ENCODE results near the gene DENND1A.
"Not testable (repeated sequence)": the region's sequence is repeated elsewhere in the genome, so short reads cannot be mapped to it uniquely, and the experiment has no call there.

The DENND1A gene

GRCh38 chr9:123816817-123817472 is 113.0 kb downstream of the DENND1A start:
- no peak for DNase-seq (ENCODE audit: low read depth, low spot score)

GRCh38 chr9:123815856-123816255 is 114.1 kb downstream of the DENND1A start:
- not testable (repeated sequence) for DNase-seq (ENCODE audit: low read depth, low spot score)

- DNase-seq (ENCODE audit: low read depth, low spot score) = no peak
Observed at GRCh38 chr9:123814496-123814895, 115.4 kb downstream of the DENND1A start.

GRCh38 chr9:123812984-123813383 is 116.9 kb downstream of the DENND1A start:
- no peak for DNase-seq (ENCODE audit: low read depth, low spot score)

- DNase-seq (ENCODE audit: low read depth, low spot score) = no peak
Observed at GRCh38 chr9:123807251-123807650, 122.7 kb downstream of the DENND1A start.

GRCh38 chr9:123806829-123807228 is 123.1 kb downstream of the DENND1A start:
- DNase-seq (ENCODE audit: low read depth, low spot score) = no peak

GRCh38 chr9:123798195-123798594 is 131.7 kb downstream of the DENND1A start:
- DNase-seq (ENCODE audit: low read depth, low spot score) = no peak

GRCh38 chr9:123796618-123797484 is 133.1 kb downstream of the DENND1A start:
- no peak for DNase-seq (ENCODE audit: low read depth, low spot score)

- no peak for DNase-seq (ENCODE audit: low read depth, low spot score)
Observed at GRCh38 chr9:123796094-123796493, 133.8 kb downstream of the DENND1A start.

- DNase-seq (ENCODE audit: low read depth, low spot score) = peak; percentile 39
Observed at GRCh38 chr9:123795336-123795735, 134.6 kb downstream of the DENND1A start.

GRCh38 chr9:123792501-123792900 is 137.4 kb downstream of the DENND1A start:
- DNase-seq (ENCODE audit: low read depth, low spot score) = no peak

GRCh38 chr9:123789554-123790292 is 140.2 kb downstream of the DENND1A start:
- no peak for DNase-seq (ENCODE audit: low read depth, low spot score)

- no peak for DNase-seq (ENCODE audit: low read depth, low spot score)
Observed at GRCh38 chr9:123787416-123787815, 142.5 kb downstream of the DENND1A start.

GRCh38 chr9:123784518-123784917 is 145.4 kb downstream of the DENND1A start:
- no peak for DNase-seq (ENCODE audit: low read depth, low spot score)

- no peak for DNase-seq (ENCODE audit: low read depth, low spot score)
Observed at GRCh38 chr9:123778232-123778902, 151.6 kb downstream of the DENND1A start.

- DNase-seq (ENCODE audit: low read depth, low spot score) = no peak
Observed at GRCh38 chr9:123776708-123777537, 153.0 kb downstream of the DENND1A start.

GRCh38 chr9:123775289-123776284 is 154.3 kb downstream of the DENND1A start:
- DNase-seq (ENCODE audit: low read depth, low spot score) = no peak

GRCh38 chr9:123773783-123774182 is 156.1 kb downstream of the DENND1A start:
- DNase-seq (ENCODE audit: low read depth, low spot score) = no peak

- DNase-seq (ENCODE audit: low read depth, low spot score) = no peak
Observed at GRCh38 chr9:123772967-123773366, 157.0 kb downstream of the DENND1A start.

GRCh38 chr9:123772374-123772773 is 157.6 kb downstream of the DENND1A start:
- no peak for DNase-seq (ENCODE audit: low read depth, low spot score)
